ENCODE results near the gene SYNC. TPM values are rescaled to one million over a fixed set of nuclear protein-coding genes. Genes with fewer than 3 reads are reported as not detected.

The SYNC gene
- total and polyA plus RNA-seq, 9 of the 15 experiments (the other 6 are each of a cell fraction or from before 2014, with no cell fraction given) = 0.49 to 1.1 (median 0.87) TPM

GRCh38 chr1:32728413-32729077 lies 26.0 kb upstream of the SYNC start (continued):
- TF ChIP-seq ZNF740 (CRISPR knock-in tag; IDR thresholded peaks at IDR 0.05) (no peak), ZNF740 (tag; IDR thresholded peaks at IDR 0.05) (no peak), BCOR (IDR thresholded peaks at IDR 0.05) (peak; percentile 66)

- H3K9me1 ChIP-seq (ENCODE audit: control insufficient read depth, insufficient read depth, low read length) = no peaks in the 10 kb centered on the region
- H2AFZ ChIP-seq (ENCODE audit: low read depth, low read length) = no peak overlapping the region
- in situ Hi-C loops (cut with MboI) = no loop called here
- no TSS peak for BruUV-seq (replicated peaks)
- no peak for DNase-seq (ENCODE audit: extremely low read depth in 1 of 4, low spot score in 3 of 4)
- no peaks in the 10 kb centered on the region for H3K36me3 ChIP-seq (ENCODE audit: control insufficient read depth, insufficient read depth, low read length)
- no peak overlapping the region for H3K4me2 ChIP-seq (ENCODE audit: insufficient read depth, low read length)
- no peak for ATAC-seq
- FAIRE-seq = no peak
- intact Hi-C loops (cut with micrococcal nuclease) = no loop called here
- H3K27me3 ChIP-seq (ENCODE audit: control insufficient read depth in 2 of 2, insufficient read depth in 2 of 2, low read length in 2 of 2) = no peaks in the 10 kb centered on the region
- CTCF ChIA-PET (ENCODE audit: low intra/inter-chr PET ratio) = no interaction called here
- POLR2A ChIA-PET = interaction anchor here (1.3 to 3.3 kb wide), 7 partner anchors 8 to 47 kb away, joined by 3 to 33 read pairs (median 7); no protein-coding TSS in a partner anchor
- no peak overlapping the region for H3K27ac ChIP-seq (ENCODE audit: extremely low read depth, low read depth, low read length)
- peaks cover 21 to 33% of the 10 kb centered on the region in 2 experiments for H3K4me1 ChIP-seq (replicated peaks in 1 of 2; ENCODE audit: control insufficient read depth in 2 of 2, insufficient read depth in 2 of 2, low read length in 2 of 2)
- no peaks in the 10 kb centered on the region for H3K9me3 ChIP-seq (replicated peaks; ENCODE audit: control insufficient read depth, insufficient read depth, low read depth, low read length)
- no peaks in the 10 kb centered on the region for H4K20me1 ChIP-seq (replicated peaks; ENCODE audit: control insufficient read depth, insufficient read depth, low read length)
- TF ChIP-seq HMG20A (CRISPR knock-in tag; conservative IDR thresholded peaks at IDR 0.05) = no peak
- TF ChIP-seq PPARD (CRISPR knock-in tag; IDR thresholded peaks at IDR 0.05) = no peak
- TF ChIP-seq CBX1 (IDR thresholded peaks at IDR 0.05; ENCODE audit: low read depth) = no peak
- TF ChIP-seq ARID1B (IDR thresholded peaks at IDR 0.05) = no peak
- TF ChIP-seq CTCF (IDR thresholded peaks at IDR 0.05 in 2 of 3, conservative IDR thresholded peaks at IDR 0.05 in 1 of 3; ENCODE audit: insufficient read depth in 2 of 3, low read depth in 1 of 3, low read length in 3 of 3) = no peak
- no peaks in the 10 kb centered on the region for H3K79me2 ChIP-seq (ENCODE audit: control insufficient read depth, insufficient read depth, low read length)
- 71% methylated on average over 1 of the region's 1 CpG for WGBS (ENCODE audit: insufficient coverage, low coverage, missing lambda C conversion rate)
- H3K4me3 ChIP-seq = no peak overlapping the region
- no peak overlapping the region for H3K9ac ChIP-seq (ENCODE audit: insufficient read depth in 1 of 2, low read depth in 2 of 2, low read length in 2 of 2)
Observed at GRCh38 chr1:32727876-32728275, 25.3 kb upstream of the SYNC start.

Measured in K562 (cell line).